GM23248 (cell line): ENCODE measurements around the gene ADGRF5.

Experiments
- EZH2 ChIP-seq: fragments of 200-600 bp; sonication (generic); IDR thresholded peaks from 2 replicates; pipeline ENCODE4 v1.6.1; 2018; ENCODE audit warnings: antibody characterized with exemption, mild to moderate bottlenecking; ENCODE audit not compliant: insufficient read depth, poor library complexity, severe bottlenecking
- EZH2phosphoT487 ChIP-seq: fragments of 200-600 bp; sonication (generic); IDR thresholded peaks from 2 replicates; pipeline ENCODE4 v1.6.1; 2018; ENCODE audit warnings: antibody characterized with exemption, moderate library complexity, mild to moderate bottlenecking, low read depth; ENCODE audit not compliant: insufficient read depth

GRCh38 chr6:46865221-46865620 lies 56.5 kb downstream of the ADGRF5 start:
- TF ChIP-seq EZH2 (no peak), EZH2phosphoT487 (no peak)
